WERI-Rb-1 (cell line): ENCODE measurements around the gene NR5A2.

ENCODE experiments used
- DNase-seq: peaks from one replicate; pipeline ENCODE4 v3.0.0-alpha.2; 2020
- H3K27ac ChIP-seq: fragments of 250-450 bp; sonication (Bioruptor Pico); 2 replicates; pipeline ENCODE4 v1.5.1; 2020; ENCODE audit warnings: mild to moderate bottlenecking, moderate library complexity
- H3K27me3 ChIP-seq: fragments of 250-450 bp; sonication (Bioruptor Pico); 2 replicates; pipeline ENCODE4 v1.5.1; 2021; ENCODE audit warnings: mild to moderate bottlenecking, low read depth, moderate library complexity; ENCODE audit not compliant: insufficient read depth, severe bottlenecking
- H3K36me3 ChIP-seq: fragments of 250-450 bp; sonication (Bioruptor Pico); 2 replicates; pipeline ENCODE4 v1.5.1; 2020; ENCODE audit warnings: mild to moderate bottlenecking, moderate library complexity
- H3K4me3 ChIP-seq: 2 replicates; pipeline ENCODE4 v1.5.1; 2011; ENCODE audit warnings: low read depth, mild to moderate bottlenecking, control low read depth, low read length
- H3K9me3 ChIP-seq: fragments of 250-450 bp; sonication (Bioruptor Pico); 2 replicates; pipeline ENCODE4 v1.5.1; 2021; ENCODE audit warnings: mild to moderate bottlenecking, moderate library complexity; ENCODE audit not compliant: severe bottlenecking
- CTCF ChIP-seq: IDR thresholded peaks from 2 replicates; pipeline ENCODE4 v1.5.1; 2011; ENCODE audit warnings: low read depth, mild to moderate bottlenecking, control low read depth, inconsistent platforms, low read length

NR5A2 gene

DNA sequence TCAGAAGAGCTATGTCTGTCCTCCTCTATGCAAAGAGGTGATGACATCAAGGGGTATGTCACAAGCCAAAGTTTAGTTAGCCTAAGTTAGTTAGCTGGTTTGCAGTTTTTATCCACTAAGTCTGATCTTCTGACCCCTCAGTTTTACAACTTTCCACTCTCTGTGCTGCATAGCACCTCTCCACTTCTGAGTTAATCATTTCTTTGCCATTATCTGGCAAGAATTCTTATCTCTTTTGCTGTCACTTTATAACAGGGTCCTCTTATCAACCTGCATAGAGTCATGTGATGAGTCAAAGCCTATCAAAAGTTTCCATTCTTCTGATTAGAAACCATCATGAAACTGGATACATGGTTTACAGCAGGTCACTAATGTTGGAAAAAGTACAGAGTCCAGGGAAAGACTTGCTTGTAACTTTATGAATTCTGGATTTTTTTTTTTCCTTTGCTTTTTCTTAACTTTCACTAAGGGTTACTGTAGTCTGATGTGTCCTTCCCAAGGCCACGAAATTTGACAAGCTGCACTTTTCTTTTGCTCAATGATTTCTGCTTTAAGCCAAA, at the start of gene NR5A2:
Gene NR5A2, plus strand, starts transcription at position 447 of the 560 bp plus-strand sequence. CDS start 138 bp downstream, outside the sequence.
- Histone ChIP-seq H3K9me3 (no peaks in the 10 kb centered on the region), H3K27ac (no peak within 1 kb of the TSS), H3K36me3 (no peaks in the 10 kb centered on the region), H3K4me3 (peak within 1 kb of the TSS; percentile 62), H3K27me3 (peaks cover 10% of the 10 kb centered on the region)
- DNase-seq: no peak
- TF ChIP-seq CTCF: no peak

- no peak overlapping the region for H3K27ac ChIP-seq
- TF ChIP-seq CTCF: no peak
- H3K4me3 ChIP-seq: no peak overlapping the region
Measured at GRCh38 chr1:199978408-199978940, 49.0 kb upstream of the NR5A2 start.

GRCh38 chr1:199979071-199979470, 48.4 kb upstream of the NR5A2 start:
- no peak for DNase-seq
- no peaks in the 10 kb centered on the region for H3K27me3 ChIP-seq
- no peak overlapping the region for H3K4me3 ChIP-seq
- no peak overlapping the region for H3K27ac ChIP-seq
- H3K9me3 ChIP-seq: no peaks in the 10 kb centered on the region
- H3K36me3 ChIP-seq: no peaks in the 10 kb centered on the region
- TF ChIP-seq CTCF: no peak

More at GRCh38 chr1:199978408-199978940, 49.0 kb upstream of the NR5A2 start:
- Histone ChIP-seq H3K36me3 (no peaks in the 10 kb centered on the region), H3K9me3 (no peaks in the 10 kb centered on the region), H3K27me3 (no peaks in the 10 kb centered on the region)
- DNase-seq: no peak

DNA sequence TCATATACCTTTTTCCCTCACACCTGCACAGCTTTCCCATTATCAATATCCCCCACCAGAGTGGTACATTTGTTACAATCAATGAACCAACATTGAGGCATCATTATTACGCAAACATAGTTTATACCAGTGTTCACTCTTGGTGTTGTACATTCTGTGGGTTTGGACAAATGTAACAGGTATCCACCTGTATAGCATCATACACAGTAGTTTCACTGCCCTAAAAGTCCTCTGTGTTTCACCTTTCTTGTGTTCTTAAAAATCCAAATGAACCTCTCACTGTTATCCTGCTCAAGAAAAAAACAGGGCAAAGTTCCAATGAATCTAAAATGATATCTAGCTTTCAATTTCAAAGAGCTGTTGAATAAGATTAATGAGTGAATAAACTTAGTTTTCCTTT, 45.9 kb upstream of the NR5A2 start:
- Histone ChIP-seq H3K9me3 (no peaks in the 10 kb centered on the region), H3K27ac (no peak overlapping the region), H3K4me3 (no peak overlapping the region), H3K27me3 (no peaks in the 10 kb centered on the region), H3K36me3 (no peaks in the 10 kb centered on the region)
- no peak for DNase-seq
- TF ChIP-seq CTCF: no peak

- no peak for TF ChIP-seq CTCF
- Histone ChIP-seq H3K36me3 (no peaks in the 10 kb centered on the region), H3K4me3 (no peak overlapping the region), H3K27me3 (no peaks in the 10 kb centered on the region), H3K27ac (no peak overlapping the region), H3K9me3 (no peaks in the 10 kb centered on the region)
- no peak for DNase-seq
Measured at GRCh38 chr1:199982606-199983005, 44.9 kb upstream of the NR5A2 start.

DNA sequence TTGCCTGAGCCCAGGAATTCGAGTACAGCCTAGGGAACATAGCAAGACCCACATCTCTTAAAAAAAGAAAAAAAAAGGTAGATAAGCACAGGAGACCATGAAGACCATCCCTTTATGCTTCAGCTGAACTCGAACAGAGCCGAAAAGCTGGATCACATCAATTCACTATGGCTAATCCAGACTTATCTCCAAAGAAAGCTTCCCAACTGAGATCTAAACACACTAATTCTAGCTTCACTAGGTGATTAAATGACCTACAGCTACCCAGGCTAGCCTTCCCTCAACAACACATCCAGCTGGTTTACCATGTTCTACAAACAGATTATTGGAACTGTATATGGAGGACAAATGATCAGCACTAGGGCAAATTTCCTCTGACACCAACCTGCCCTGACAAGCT, 44.0 kb upstream of the NR5A2 start:
- Histone ChIP-seq H3K27ac (no peak overlapping the region; the same call in 1 of the 2 replicates), H3K9me3 (no peaks in the 10 kb centered on the region), H3K4me3 (no peak overlapping the region), H3K27me3 (no peaks in the 10 kb centered on the region), H3K36me3 (no peaks in the 10 kb centered on the region)
- TF ChIP-seq CTCF: no peak
- peak; percentile 65 for DNase-seq
